A549 (cell line): ENCODE data around the gene FAM78B.

Experiments used
- EHMT2 ChIP-seq: fragments of 200-600 bp; sonication (generic); IDR thresholded peaks from 2 replicates; pipeline ENCODE4 v1.6.1; 2016; ENCODE audit warnings: antibody characterized with exemption, low read depth, mild to moderate bottlenecking, moderate library complexity
- JUN ChIP-seq, 2 experiments: fragments of >200 bp; sonication (Bioruptor Twin); formaldehyde crosslinking; IDR thresholded peaks; 2 replicates in 1 of 2; 3 replicates in 1 of 2; pipeline ENCODE4 v1.6.1; 2016 to 2017
- JUNB ChIP-seq: fragments of >200 bp; sonication (Bioruptor Twin); formaldehyde crosslinking; IDR thresholded peaks from 2 replicates; pipeline ENCODE4 v1.6.1; 2016
- MAX ChIP-seq: IDR thresholded peaks from 2 replicates; pipeline ENCODE4 v1.6.1; 2012
- POLR2A ChIP-seq: IDR thresholded peaks from 2 replicates; pipeline ENCODE4 v1.6.1; 2012; ENCODE audit warnings: mild to moderate bottlenecking, low read length

GRCh38 chr1:166031932-166032571 is 134.7 kb downstream of the FAM78B start:
- TF ChIP-seq JUNB: no peak
- TF ChIP-seq MAX: no peak
- no peak for TF ChIP-seq POLR2A
- no peak for TF ChIP-seq EHMT2
- TF ChIP-seq JUN (IDR thresholded peaks at IDR 0.05): no peak
